Ovary (tissue), 9 donors: ENCODE measurements around the gene GDPD4. TPM values are rescaled to one million over a fixed set of nuclear protein-coding genes. Genes with fewer than 3 reads are reported as not detected.

Source experiments
- DNase-seq, 5 donors: peaks; one replicate each; pipeline ENCODE4 v3.0.0-alpha.2; 2019 to 2020
- H3K27ac ChIP-seq, 2 donors: fragments of 200-600 bp; one replicate each; pipeline versions ENCODE4 v1.5.1 to v1.8.0; 2019 to 2022
- H3K27me3 ChIP-seq: fragments of 200-600 bp; one replicate; pipeline ENCODE4 v1.8.0; 2022
- H3K36me3 ChIP-seq: fragments of 200-600 bp; sonication (generic); one replicate; pipeline ENCODE4 v1.5.1; 2019
- H3K4me1 ChIP-seq: one replicate; pipeline ENCODE4 v1.8.1; 2013; ENCODE audit warnings: mild to moderate bottlenecking, moderate library complexity; ENCODE audit not compliant: insufficient read depth
- H3K4me3 ChIP-seq: fragments of 200-600 bp; sonication (generic); one replicate; pipeline ENCODE4 v1.5.1; 2017
- H3K9me3 ChIP-seq, 2 donors: fragments of 200-600 bp in 1 of 2; sonication (generic) in 1 of 2; one replicate each; pipeline versions ENCODE4 v1.5.1 to v1.8.1; 2013 to 2019; ENCODE audit warnings: mild to moderate bottlenecking in 1 of 2, moderate library complexity in 1 of 2
- CTCF ChIP-seq, 3 donors: fragments of 450-650 bp in 2 of 3; fragments of 200-600 bp in 1 of 3; IDR thresholded peaks; one replicate each; pipeline versions ENCODE4 v1.5.1 to v1.8.0; 2016 to 2022; ENCODE audit warnings: antibody characterized with exemption in 3 of 3, mild to moderate bottlenecking in 1 of 3
- EP300 ChIP-seq: sonication (generic); formaldehyde crosslinking; IDR thresholded peaks from one replicate; pipeline ENCODE4 v1.6.1; 2017; ENCODE audit warnings: antibody characterized with exemption
- POLR2A ChIP-seq: fragments of 450-650 bp; IDR thresholded peaks from one replicate; pipeline ENCODE4 v1.6.1; 2017; ENCODE audit warnings: antibody characterized with exemption, mild to moderate bottlenecking, moderate library complexity
- WGBS, 3 donors: extraction: QIAGEN DNeasy Blood & Tissue Kit in 1 of 3; methylation state at CpG; one replicate each; pipeline versions ENCODE4 v1.1.5 to v1.1.7; 2013 to 2017; 5-methylcytosine and 5-hydroxymethylcytosine counted together
- intact Hi-C, 4 donors: fragments of 100-400 bp; cut with DNase I; formaldehyde crosslinking; loops; one replicate each; pipeline versions ENCODE4 v1.11.0 to v1.15.1; 2022 to 2023
- polyA plus RNA-seq, 2 donors: library from polyadenylated mRNA; stranded (reverse); fragments of 200-250 nt in 1 of 2; fragments of 350-450 nt in 1 of 2; fragmentation: Illumina TruSeq in 1 of 2; extraction: RNeasy Lipid Tissue Mini Kit (QIAGEN cat#74804) in 1 of 2; gene quantifications; one replicate each; pipeline ENCODE4 v1.2.3, GENCODE V29; 2013 to 2014
- total RNA-seq, 7 donors: library from RNA; depleted of rRNA in 2 of 7; stranded (reverse); fragments of >200 nt in 2 of 7; fragmentation: NEBNext Ultra II Directional in 3 of 7; extraction: Animal tissue kit (Norgen Biotek cat#: 25700) in 3 of 7; gene quantifications; one replicate each; pipeline versions ENCODE4 v1.1.0 to v1.2.4, GENCODE V29; 2016 to 2023
- donor health status: DM: no; HTN: no; CAD: no; lungs with moderate emphysema.
- donor health status: DM: no; HTN: no; CAD: no.
- donor health status: Bipolar disorder and iron deficiency.
- donor health status: DM: yes; HTN: yes; CAD: no.
- donor health status: DM: no; HTN: no; CAD: no.
- donor health status: DM: yes; HTN: yes; CAD: no.

Gene GDPD4
- total and polyA plus RNA-seq, 9 donors, result 0.32 TPM; not detected in 8

DNA sequence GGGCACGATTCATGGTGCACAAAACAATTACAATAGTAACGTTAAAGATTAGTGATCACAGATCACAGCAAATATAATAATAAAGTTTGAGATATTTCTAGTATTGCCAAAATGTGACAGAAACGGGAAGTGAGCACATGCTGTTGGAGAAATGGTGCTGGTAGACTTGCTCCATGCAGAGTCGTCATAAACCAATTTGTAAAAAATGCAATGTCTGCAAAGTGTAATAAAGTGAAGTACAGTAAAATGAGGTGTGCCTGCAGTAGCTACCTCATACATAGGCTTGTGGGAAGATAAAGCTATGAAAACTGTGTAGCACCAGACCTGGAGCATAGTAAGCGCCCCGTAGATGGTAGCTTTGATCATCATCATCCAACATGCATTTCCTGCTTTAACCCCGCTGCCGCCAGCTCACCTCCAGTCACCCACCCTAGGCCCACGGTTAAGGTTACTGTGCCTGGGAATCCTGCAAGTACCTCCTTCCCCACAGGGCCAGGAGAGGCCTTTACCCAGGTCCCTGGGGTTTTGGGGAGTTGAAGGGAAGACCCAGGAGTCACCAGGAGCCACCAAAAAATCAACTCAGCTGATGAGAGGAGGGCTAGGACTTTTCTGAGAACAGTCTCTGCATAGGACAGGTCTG lies 114.3 kb downstream of the GDPD4 start:
- WGBS, 3 donors, result 90 to 92% (median 92%) methylated on average over 9 of the region's 9 CpGs
- Histone ChIP-seq H3K9me3 (no peaks in the 10 kb centered on the region), H3K36me3 (no peaks in the 10 kb centered on the region), H3K4me3 (no peak overlapping the region), H3K27ac (no peak overlapping the region), H3K4me1 (no peaks in the 10 kb centered on the region), H3K27me3 (no peaks in the 10 kb centered on the region)
- TF ChIP-seq EP300 (no peak), POLR2A (no peak), CTCF (IDR thresholded peaks at IDR 0.05) (no peak)
- intact Hi-C loops, result loop anchor here in 2 of 4 donors (2.0 to 10.0 kb wide), 4 partner anchors 56 to 368 kb away; partner anchors contain the start of gene MYO7A (in 1 of the 2)
- DNase-seq, result no peak

- intact Hi-C loops, result loop anchor here in 2 of 4 donors (2.0 to 10.0 kb wide), 4 partner anchors 56 to 368 kb away; partner anchors contain the start of gene MYO7A (in 1 of the 2)
- H3K4me1 ChIP-seq, result no peaks in the 10 kb centered on the region
- H3K27me3 ChIP-seq, result no peaks in the 10 kb centered on the region
- H3K27ac ChIP-seq, result no peak overlapping the region
- no peaks in the 10 kb centered on the region for H3K9me3 ChIP-seq
- H3K36me3 ChIP-seq, result no peaks in the 10 kb centered on the region
- 85 to 96% (median 94%) methylated on average over 1 of the region's 1 CpG for WGBS, 3 donors
- H3K4me3 ChIP-seq, result no peak overlapping the region
- TF ChIP-seq EP300 (no peak), POLR2A (no peak), CTCF (IDR thresholded peaks at IDR 0.05) (no peak)
- no peak for DNase-seq
These were observed 115.2 kb downstream of the GDPD4 start for GRCh38 chr11:77186302-77186701.

- TF ChIP-seq POLR2A (no peak), CTCF (IDR thresholded peaks at IDR 0.05) (no peak), EP300 (no peak)
- peaks cover 1% of the 10 kb centered on the region for H3K4me1 ChIP-seq
- WGBS, 3 donors, result 85 to 92% (median 88%) methylated on average over 14 to 15 of the region's 15 CpGs
- no peak overlapping the region for H3K4me3 ChIP-seq
- intact Hi-C loops, result loop anchor here in 1 of 4 donors (10.0 kb wide), 2 partner anchors 139 to 371 kb away; no protein-coding TSS in a partner anchor
- no peak for DNase-seq
- no peaks in the 10 kb centered on the region for H3K27me3 ChIP-seq
- H3K9me3 ChIP-seq, result no peaks in the 10 kb centered on the region
- no peaks in the 10 kb centered on the region for H3K36me3 ChIP-seq
- H3K27ac ChIP-seq, result no peak overlapping the region
These were observed 117.2 kb downstream of the GDPD4 start for GRCh38 chr11:77184136-77184860.

DNA sequence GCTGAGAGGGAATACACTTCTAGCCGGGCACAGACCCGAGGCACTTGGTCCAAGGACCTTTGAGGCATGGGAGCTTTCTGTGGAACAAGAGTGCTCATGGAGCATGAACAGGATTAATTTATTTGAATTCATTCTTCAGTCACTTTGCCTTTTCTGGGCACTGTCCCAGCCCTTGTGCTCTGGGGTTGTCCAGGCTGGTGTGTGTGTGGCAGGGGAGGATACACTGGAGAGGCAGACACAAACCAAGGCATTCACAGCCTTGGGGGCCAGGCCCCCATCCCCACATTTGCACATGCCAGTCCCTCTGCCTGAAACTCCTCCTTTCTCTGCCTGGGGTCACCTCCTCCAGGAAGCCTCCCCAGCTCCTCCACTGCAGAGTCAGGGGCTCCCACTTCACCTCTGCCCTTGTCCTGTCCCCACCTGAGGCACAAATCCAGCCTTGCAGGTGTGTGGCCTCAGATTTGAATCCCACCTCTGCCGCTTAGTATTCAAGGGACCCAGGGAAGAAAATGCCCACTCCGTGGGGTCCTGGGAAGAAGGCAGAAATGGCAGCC lies 118.0 kb downstream of the GDPD4 start:
- H3K4me1 ChIP-seq, result peaks cover 7% of the 10 kb centered on the region
- TF ChIP-seq EP300, result no peak
- no peak for TF ChIP-seq CTCF (IDR thresholded peaks at IDR 0.05)
- TF ChIP-seq POLR2A, result no peak
- H3K36me3 ChIP-seq, result no peaks in the 10 kb centered on the region
- H3K27me3 ChIP-seq, result no peaks in the 10 kb centered on the region
- no peak overlapping the region for H3K4me3 ChIP-seq
- WGBS, 3 donors, result 85 to 89% (median 88%) methylated on average over 4 of the region's 4 CpGs
- intact Hi-C loops, result loop anchor here in 1 of 4 donors (10.0 kb wide), 2 partner anchors 139 to 371 kb away; no protein-coding TSS in a partner anchor
- no peaks in the 10 kb centered on the region for H3K9me3 ChIP-seq
- H3K27ac ChIP-seq, result no peak overlapping the region
- DNase-seq, result no peak
